Activated CD8-positive, alpha-beta memory T cell treated with anti-CD3 and anti-CD28 coated beads, Interleukin-2, amount 50 U/mL, for 24 hours (primary cell): ENCODE data around the gene SERPIND1.
"Not testable (repeated sequence)": the region's sequence is repeated elsewhere in the genome, so short reads cannot be mapped to it uniquely, and the experiment has no call there.

Experiments
- DNase-seq: peaks from one replicate; pipeline ENCODE4 v3.0.0-alpha.2; 2020; ENCODE audit errors: extremely low read depth

Gene SERPIND1

GRCh38 chr22:20773793-20774212, at the start of gene SERPIND1:
TSS of gene SERPIND1 (plus strand) at chr22:20774113. CDS start at chr22:20779313, 5,200 bp downstream.
- no peak for DNase-seq

- DNase-seq = no peak
Measured at GRCh38 chr22:20724676-20725454, 49.0 kb upstream of the SERPIND1 start.

DNA sequence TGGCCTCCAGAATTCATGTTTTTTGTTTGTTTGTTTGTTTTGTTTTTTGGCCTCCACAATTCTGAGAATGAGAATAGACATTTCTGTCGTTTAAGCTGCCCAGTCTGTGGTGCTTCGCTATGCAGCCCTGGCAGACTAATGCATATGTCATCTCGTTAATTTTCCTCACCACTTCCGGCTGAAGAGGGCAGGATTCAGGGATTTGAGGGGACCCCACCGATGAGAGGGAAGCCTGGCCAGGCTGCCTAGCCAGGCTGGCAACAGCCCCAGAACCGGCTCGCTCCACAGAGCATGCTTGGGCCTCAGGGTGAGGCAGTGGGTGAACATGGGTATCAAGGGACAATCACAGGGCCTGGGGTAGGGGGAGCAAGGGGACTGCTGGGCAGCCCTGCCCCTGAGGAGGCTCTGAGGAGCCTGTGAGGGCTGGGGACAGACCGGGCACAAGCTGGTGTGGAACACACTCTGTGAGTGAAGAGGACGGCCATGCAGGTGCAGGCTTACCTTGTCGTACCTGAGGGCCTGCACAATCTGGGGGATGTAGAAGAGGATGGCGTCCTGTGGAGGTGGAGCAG, 47.8 kb upstream of the SERPIND1 start:
- DNase-seq = no peak

DNA sequence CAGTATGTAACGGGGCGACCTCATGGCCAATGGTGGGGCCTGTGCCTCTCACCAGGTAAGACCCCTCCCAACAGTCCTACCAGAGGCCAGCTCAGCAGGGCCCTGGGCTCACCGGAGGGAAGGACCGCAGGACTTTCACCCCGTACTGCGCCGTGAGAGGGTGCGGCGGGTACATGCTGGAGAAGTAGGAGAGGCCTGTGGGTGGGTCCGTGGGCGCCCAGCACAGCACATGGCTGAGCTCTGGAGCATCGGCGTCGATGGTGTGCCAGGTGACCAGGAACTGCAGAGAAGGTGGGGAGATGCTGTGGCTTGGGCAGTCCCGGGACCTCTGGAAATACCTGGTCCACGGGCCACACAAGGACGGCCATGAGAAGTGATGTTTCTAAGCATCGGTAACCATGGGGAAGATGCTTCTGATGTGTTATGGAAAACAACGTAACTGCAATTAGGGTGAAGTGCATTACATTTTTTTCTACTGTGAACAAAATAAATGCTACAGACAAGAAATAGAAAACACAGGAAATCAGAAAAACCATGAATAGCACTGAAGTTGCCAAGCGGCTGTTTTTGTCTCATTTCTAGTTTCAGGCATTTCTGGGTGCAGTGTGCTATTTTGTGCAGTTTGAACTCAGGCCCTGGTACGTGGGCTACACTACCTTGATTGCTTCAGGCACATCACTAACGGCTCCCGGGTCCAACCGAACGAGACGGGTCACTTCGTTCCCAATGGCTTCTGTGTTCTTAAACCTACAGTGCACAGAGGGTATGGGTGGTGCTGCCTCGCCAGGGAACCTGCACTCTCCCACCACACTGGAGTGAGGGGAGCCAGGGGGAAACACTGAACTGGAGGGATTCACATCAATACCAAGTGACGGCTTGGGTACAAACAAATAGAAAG, 46.5 kb upstream of the SERPIND1 start:
- DNase-seq = no peak

DNA sequence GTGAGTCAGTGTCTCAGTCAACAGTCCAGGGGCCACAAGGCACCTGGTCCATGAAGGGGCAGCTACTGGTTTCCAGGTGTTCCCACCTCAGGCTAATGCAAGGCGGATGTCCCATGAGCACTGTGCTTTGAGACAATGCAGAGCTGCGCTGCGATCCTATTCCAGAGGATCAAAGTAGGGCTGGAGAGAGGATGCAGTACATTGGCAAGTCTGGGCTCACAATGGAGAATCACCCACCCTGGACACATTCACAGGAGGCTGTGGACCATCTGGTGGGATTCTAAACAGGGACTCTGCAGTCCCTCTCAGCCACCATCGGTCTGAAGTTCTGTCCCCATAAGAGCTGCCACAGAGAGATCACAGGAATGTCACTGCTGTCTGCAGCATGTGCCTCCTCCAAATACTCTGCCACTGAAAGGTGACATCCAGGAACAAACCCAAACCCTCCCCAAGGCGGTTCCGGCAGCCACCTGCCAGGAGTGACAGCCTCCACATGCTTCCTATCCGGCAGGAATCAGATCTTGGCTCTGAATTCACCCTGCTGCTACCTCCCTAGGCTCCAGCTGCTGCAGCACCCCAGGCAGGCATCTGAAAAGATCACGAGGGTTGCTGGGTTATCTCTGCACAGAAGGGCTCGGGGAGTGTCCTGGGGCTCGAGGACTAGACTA, 45.3 kb upstream of the SERPIND1 start:
- DNase-seq = no peak

- no peak for DNase-seq
Measured at GRCh38 chr22:20729194-20729593, 44.7 kb upstream of the SERPIND1 start.

DNA sequence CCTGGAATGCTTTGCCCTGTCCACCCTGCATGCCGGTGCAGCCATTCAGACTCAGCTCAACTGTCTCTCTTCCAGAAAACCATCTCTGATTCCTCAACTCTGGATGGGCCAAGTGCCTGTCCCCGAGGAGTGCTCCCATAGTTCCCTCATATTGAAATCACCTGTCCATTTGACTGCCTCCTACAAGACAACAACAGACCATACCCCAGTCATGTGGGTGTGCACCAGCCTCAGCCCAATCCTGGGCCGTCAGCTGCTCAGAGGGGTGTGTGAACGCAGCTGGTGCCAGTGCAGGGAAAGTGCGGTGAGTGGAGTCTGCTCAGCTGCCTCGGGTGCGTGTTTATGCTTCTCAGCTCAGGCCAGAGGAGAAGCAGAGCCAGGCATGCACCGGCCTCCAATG, 41.5 kb upstream of the SERPIND1 start:
- DNase-seq = not testable (repeated sequence)

DNA sequence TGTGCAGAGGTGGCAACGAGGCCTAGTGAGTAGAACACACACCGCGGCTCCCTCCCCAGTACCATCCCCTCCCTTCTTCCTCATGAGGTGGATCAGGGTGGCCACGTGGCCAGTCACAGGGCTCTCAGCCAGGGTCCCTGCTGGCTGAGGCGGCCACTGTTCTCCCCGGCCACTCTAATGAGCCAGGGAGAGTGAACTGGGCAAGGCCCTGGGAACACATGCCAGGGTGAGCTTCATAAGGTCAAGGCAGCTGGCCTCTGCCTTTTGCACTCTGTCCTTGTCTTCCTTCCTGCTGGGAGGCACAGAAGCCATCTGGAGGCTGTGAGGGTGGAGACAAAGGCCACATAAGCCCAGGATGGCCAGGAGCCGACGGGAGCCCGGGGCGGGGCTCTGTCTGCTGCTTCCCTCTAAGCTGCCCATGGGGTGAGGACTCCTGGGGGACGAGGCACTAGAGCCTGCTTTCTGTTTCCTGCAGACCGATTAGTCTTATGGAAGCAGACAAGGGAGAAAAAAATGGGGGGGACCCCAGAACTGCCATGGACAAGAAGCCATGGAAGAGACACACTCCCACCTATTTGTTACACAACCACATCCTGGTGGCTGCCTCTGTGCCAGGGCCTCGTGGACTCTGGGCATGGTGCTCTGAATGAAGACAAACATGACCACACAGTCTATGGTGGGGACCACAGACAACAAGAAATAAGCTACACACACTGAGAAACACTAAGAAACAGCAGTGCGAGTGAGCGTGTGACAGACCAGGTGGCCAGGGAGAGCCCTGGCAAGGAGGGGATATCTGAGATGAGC, 38.4 kb upstream of the SERPIND1 start:
- not testable (repeated sequence) for DNase-seq

DNA sequence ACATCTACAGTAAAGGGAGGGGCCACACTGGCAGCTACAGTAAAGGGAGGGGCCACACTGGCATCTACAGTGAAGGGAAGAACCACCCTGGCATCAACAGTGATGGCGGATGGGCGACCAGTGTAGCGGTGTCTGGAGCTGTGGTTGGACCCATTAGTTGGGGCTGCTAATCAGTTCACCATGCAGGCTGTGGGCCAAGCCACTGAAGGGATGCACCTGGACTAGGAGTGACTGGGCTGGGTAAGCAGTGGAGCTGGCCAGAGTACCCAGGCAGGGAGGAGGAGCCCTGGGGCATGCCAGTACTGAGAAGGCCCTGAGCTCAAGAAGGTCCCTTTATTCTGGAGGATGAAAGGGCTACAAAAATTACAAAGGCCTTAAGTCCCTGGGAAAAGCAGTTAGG, 37.0 kb upstream of the SERPIND1 start:
- DNase-seq = not testable (repeated sequence)

GRCh38 chr22:20738394-20739089, 35.4 kb upstream of the SERPIND1 start:
- no peak for DNase-seq

GRCh38 chr22:20740222-20740951, 33.5 kb upstream of the SERPIND1 start:
- DNase-seq = no peak

- DNase-seq = no peak
Measured at GRCh38 chr22:20741008-20741633, 32.8 kb upstream of the SERPIND1 start.

DNA sequence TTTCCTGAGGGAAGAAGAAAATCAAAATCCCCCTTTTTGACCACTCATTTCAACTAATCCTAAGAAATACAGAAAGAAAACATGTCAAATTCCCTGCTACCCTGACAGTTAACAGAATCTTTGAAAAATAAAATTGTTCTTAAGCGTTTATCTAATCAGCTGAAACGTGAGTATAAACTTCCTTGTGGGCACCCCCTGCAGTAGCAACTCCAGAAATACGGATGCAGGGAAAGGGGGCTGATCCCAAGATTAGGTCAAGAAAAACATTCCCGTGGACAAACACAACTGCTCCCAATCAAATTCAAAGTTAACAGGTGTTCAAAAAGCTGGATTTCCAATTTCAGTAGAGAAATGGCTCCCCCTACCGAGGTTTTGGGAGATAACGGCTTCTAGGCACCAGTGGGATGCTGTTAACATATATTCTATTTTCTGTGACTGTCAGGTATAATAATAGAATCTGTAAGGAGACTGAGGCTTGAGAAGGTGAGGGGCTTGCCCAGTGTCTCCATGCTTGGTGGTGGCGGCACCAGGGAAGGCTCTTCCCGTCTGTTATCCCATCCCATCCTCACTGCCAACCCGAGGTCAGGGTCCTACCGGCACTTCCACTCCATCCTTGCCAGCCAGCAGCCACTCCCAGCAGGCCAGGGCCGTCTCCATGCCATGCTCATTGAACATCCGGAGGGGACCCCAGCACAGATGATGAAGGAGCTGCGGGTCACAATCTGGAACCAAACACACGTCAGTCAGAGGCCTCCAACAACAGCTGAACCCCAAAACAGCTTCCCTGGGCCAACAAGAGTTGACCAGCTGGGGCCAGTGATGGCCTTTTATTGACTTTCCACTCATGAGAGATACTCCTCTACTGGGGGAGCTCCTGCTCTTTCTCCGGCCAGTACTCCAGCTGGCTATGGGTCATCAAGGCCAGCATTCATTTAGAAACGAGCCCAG, 32.0 kb upstream of the SERPIND1 start:
- no peak for DNase-seq

DNA sequence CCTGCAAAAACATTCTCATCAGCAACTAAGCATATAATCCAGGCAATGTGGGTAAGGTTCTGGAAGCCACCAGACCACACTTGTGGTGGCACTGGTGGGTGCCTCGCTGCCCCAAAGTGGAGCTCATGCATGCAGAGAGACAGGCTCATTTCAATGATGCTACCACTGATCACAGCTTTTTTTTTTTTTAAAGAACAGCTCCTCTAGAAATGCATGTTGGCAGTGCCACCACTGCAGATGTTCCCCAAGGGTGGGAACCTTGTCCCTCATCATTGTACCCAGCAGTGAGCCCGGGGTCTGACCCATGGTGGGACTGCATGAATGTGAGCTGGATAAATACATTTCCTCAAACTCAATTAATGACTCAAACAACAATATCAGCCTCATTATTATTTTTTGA, 31.1 kb upstream of the SERPIND1 start:
- no peak for DNase-seq

GRCh38 chr22:20744456-20744855, 29.5 kb upstream of the SERPIND1 start:
- no peak for DNase-seq

DNA sequence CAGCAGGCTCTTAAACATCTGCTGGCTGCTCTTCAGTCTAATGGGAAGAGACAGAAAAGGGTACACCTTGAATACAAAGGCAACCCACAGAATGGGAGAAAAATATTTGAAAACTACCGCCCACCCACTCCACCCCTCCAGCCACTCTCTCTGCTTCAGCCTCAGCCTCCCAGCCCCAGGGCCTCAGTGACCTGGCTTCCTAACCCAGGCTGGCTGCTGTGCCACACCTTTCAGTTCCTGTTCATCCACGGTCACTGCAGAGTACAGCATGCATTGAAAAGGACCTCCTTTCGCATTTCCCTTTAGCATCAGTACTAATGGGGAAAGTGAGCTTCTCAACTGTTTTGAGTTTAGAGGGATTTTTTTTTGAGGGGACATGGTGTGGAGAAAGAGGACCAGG, 28.8 kb upstream of the SERPIND1 start:
- no peak for DNase-seq

GRCh38 chr22:20746431-20747189, 27.3 kb upstream of the SERPIND1 start:
- DNase-seq = no peak
